Daoy (cell line): ENCODE data around the gene CCDC170. TPM values are rescaled to one million over a fixed set of nuclear protein-coding genes. Genes with fewer than 3 reads are reported as not detected.

Source experiments
- DNase-seq: peaks from one replicate; pipeline ENCODE4 v3.0.0-alpha.2; 2015; ENCODE audit warnings: low read depth
- total RNA-seq: library from RNA; depleted of rRNA; stranded (reverse); fragments of >200 nt; shearing (Covaris generic); gene quantifications from 2 replicates; pipeline ENCODE4 v1.2.3, GENCODE V29; 2014

Gene CCDC170
- total RNA-seq, 1 experiment from 2014 or later = not detected

DNA sequence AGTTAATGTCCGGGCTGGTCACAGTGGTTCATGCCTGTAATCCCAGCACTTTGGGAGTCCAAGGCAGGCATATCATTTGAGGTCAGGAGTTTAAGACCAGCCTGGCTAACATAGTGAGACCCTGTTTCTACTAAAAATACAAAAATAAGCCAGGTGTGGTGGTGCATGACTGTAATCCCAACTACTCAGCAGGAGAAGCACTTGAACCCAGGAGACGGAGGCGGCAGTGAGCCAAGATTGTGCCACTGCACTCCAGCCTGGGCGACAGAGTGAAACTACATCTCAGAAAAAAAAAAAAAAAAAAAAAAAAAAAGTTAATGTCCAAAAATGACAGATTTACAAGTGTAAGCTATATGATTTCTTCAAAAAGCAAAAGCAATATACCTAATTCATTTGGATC is 124.9 kb downstream of the CCDC170 start:
- DNase-seq = no peak

DNA sequence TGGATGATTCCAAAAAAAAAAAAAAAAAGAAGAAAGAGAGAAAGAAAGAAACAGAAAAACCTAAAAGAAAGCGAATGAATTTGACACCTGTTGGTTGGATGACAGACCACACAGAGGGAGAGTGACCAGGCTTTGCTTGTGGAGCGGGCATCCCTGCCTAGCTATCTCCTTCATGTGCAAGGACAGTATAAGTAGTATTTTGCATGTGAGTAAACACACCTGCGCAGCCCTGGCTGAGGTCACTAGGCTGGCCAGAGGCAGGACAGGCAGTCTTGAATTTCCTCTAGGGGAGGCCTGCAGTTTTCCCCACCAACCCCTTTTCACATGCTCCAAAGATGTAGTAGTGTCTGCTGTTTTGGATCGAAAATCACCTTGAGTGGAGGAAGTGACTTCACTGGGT is 126.4 kb downstream of the CCDC170 start:
- no peak for DNase-seq

DNA sequence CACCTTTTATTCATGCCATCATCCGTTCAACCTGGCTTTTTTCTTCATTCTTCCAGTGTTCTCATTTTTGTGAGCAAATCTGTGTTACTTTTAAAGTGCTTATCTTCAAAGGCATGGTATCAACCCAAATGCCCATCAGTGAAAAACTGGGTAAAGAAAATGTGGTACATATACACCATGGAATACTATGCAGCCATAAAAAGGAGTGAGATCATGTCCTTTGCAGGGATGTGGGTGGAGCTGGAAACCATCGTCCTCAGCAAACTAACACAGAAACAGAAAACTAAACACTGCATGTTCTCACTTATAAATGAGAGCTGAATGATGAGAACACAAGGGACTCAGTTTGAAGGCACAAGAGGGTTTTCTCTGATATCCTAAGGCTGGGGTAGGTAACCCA is 130.3 kb downstream of the CCDC170 start:
- no peak for DNase-seq

DNA sequence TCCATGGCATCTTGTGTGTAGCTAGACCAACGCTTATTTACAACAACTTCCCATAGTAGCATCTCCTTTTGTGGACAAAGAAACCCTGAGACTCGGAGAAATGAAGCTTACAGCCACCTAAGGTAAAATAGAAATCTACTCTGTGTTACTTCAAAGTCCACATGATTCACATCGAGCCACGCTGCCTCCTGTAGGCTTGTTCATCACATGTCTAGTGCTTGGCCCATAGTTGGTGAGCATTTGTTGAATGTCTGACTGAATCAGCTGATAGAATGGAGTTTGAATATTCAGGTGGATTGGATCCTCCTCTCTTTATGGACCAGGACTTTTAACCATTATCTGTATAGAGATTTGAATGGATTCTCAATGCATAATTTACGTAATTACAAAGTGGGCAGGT is 130.7 kb downstream of the CCDC170 start:
- DNase-seq = no peak

DNA sequence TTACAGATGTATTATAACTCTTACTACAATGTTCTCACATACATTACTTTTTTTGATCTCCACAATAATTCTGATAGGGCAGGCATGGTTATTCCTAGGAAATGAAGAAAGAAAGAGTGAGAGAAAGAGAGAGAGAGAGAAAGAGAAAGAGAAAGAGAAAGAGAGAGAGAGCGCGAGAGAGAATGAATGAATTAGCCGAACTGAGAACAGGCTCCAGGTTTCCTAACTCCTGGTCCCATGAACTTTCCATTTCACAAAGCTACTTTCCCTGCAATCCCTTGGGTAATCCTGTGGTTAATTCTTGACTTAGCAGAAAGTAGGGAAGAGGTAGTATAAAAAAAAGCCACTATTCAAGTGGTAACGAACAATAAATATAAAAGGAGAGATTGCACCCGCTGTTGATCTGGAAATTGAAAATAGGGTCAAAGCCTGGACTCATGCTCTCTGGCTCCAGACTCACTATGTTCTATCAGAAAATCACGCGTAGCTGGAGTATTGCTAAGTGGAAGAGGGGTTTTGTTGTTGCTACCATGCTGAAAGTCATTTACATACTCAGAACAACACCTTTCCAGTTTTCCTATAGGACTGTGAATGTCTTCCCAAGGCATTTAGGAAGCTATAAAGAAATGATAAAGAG is 131.2 kb downstream of the CCDC170 start:
- DNase-seq = no peak

DNA sequence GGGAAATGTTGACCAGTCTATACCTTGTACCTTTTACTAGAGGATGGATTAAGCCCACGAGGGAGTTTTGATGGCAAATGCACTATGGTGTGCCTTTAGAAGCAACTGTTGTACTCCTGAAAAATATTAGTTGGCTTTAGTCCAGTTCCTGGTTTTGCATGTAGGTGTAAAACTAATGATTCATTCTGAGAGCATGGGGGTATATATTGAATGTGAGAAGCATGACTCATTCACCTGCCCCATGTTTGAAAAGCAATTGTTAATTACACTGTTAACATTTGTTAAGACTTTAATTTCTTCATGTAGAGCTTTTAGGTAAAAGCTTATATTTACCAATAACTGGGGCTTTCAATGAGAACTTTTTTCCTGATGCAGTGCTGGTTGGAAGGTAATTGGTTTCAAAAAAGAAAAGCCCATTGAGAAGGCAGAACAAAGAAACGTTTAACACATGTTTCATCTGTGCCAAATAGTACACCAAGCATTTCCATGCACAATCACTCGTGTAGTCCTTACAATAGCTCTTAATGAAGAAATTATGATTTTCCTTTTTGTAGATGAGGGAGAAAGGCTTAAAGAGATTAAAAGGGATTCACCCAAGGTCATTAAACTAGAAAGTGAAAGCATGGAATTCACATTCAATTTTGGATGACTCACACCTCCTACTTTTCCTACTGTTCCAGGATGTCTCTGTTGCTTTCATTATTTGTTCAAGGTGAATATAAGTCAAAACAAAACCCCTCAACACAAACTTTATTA is 134.1 kb downstream of the CCDC170 start:
- DNase-seq = peak; percentile 13

DNA sequence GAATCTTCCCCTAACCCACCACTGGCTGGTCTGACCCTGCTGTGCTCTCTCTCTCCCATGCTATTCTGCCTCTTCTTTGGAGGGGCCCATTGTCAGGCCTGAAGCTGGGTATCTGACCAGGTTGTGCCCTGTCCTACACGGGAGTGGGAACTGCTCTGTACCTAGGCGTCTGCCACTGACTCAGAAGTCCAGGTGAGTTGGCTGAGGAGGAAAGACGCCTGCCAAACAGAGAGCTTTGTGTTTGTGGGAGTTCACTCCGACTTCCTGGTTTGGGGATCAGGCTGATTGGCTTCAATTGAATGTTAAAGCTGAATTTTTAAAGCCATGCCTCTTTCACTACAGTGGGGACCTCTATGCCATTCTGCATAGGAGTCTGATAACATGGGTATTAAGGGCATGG is 136.0 kb downstream of the CCDC170 start:
- DNase-seq = no peak

DNA sequence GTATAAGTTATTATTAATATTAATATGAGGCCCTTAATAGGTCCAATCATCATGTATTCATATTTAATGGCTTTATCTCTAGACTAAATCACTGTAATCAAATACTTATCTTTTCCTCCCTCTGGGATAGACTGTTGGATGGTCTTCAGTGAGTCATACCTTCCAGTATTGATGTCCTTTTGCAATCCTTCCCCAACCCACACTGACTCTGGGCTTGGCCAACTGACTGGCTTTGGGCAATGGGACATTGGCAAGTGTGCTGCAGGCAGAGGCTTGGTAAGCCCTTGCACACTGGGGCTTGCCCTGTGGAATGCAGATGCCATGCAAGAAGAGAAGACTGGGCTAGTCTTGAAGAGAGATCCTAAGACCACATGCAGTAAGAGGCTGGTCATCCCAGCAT is 136.6 kb downstream of the CCDC170 start:
- DNase-seq = no peak

DNA sequence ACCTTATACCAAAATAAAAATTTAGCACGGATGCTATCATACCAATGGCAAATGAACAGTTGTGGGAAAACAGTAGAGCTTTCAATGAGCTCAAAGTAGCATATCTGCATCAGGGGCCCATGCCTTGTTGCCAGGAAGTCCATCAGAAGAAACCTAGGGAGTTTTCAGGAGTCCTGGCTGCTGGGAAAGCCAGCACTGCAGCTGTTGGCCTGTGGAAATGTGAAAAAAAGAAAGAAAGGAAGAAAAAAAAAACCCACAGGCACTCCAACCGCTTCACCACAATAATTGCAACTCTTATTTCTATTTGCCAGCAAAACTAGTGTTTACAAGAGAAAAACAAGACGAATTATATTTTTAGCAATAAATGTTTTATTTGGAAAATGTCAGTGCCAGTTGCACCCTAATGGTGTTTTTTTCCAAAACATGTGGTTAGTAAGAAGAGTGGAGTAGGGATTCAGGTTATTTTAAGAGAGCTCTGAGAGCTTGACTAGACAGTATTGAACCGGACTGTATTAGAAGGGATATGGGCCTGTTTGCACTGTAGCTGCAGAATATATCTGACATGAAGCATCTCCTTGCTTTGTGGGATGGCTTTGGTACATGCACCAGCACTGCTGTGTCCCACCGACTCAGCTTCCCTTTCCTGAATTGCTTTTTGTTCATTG is 137.3 kb downstream of the CCDC170 start:
- DNase-seq = no peak

DNA sequence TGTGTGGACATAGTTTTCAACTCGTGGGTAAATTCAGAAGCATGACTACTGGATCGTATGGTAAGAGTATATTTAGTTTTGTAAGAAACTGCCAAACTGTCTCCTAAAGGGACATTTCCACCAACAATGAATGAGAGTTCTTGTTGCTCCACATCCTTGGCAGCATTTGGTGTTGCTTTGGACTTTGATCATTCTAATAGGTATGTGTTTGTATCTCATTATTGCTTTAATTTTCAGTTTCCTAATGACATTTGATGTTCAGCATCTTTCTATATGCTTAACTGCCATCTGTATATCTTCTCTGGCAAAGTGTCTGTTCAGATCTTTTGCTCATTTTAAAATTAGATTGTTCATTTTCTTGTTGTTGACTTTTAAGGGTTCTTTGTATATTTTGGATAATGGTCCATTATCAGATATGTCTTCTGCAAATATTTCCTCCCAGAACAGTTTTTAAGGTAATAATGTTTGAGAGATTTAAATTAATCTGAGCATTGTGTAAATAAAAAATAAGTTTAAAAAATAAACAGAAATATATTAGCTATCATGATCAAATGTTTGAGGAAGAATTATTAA is 138.7 kb downstream of the CCDC170 start:
- DNase-seq = no peak

DNA sequence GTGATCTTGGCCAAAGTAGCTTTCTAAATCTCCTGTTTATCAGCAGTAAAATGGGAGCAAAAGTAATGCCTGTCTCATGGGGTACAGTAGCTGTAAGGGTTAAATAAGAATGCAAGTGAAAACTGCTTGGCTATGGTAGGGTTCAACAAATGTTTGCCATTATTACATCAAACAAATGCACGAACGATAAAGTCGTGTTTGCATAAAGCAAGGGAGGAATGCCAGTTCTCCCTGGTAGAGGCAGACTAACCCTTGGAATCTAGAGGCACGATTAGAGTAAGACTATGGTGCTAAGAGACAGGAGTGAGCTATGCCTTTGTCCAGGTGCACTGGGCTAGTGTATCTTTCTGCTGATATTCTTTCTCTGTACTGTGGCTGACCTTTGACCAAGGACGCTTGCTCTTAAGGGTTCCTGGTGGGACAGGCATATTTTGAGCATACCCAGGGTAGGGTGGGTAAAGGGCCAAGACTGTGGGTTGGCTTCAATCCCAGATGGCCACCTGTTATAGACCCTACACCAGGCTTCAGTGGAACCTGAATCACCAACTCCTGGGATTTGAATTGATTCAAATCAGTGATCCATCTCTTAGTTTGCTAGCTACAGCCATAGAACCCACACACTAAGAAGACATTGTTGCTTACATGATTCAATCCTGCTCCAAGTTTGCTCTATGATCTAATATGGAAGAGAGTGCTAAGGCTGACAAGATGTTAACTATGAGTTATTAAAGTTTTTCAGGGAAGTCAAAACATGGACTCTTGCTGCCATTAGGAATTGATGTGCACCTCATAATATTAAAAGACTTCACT is 139.9 kb downstream of the CCDC170 start:
- no peak for DNase-seq

DNA sequence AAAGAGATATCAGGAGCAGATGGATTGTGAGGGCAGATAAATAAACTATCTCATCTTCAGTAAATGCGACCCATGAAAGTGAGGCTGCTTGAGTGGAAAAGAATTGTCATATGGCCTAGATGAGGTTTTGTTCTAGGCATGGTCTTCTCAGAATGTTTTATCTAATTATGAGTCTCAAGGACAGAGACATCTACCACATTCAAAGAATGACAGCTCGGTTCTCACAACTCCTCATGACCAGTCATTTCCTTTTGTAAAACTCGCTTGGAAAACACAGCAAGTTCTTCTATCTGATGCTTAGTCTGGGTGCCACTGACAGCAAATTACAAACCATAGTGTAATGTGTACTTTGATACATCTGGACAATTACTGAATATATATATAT is 140.5 kb downstream of the CCDC170 start:
- no peak for DNase-seq

DNA sequence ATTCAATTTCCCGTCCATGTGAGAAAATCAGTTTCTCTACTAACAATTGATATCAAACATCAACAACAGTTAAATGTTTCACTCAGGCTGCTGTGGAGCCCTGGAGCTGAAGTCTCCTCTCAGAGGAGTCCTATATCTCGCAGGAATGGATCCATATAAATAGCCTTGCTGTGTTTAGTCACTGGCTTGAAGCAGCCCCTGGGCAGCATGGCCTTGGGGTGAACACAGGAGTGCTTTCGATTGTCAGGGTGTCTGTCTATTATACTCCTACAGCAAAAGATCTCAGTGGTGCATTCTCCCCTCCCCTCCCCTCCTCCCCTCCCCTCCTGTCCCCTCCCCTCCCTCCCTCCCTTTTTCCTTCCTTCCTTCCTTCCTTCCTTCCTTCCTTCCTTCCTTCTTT is 141.9 kb downstream of the CCDC170 start:
- DNase-seq = no peak

DNA sequence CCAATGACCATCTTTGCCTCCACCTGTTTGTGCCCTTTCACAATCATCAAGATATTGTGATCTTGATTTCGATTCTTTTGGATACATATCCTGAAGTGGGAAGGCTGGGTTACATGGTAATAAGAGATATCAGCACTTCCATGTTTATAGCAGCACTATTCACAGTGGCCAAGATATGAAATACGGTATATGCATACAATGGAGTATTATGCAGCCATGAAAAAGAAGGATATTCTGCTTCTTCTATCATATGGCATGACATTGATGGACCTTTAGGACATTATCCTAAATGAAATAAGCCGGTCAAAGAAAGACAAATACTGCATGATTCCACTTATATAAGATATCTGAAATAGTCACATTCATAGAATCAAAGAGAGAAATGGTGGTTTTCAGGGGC is 144.0 kb downstream of the CCDC170 start:
- no peak for DNase-seq

DNA sequence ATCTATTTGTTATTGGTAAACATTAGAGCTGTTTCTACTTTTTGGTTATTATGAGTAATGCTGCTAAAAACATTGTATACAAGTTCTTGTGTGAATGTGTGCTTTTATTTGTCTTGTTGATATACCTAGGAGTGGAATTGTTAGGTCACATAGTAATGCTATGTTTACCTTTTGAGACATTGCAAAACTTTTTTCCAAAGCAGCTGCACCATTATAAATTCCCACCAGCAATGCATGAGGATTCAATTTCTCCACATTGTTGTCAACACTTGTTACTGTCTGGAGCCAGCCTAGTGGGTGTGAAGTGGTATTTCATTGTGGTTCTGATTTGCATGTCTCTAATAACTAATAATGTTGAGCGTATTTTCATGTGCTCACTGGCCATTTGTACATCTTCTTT is 145.9 kb downstream of the CCDC170 start:
- DNase-seq = no peak

DNA sequence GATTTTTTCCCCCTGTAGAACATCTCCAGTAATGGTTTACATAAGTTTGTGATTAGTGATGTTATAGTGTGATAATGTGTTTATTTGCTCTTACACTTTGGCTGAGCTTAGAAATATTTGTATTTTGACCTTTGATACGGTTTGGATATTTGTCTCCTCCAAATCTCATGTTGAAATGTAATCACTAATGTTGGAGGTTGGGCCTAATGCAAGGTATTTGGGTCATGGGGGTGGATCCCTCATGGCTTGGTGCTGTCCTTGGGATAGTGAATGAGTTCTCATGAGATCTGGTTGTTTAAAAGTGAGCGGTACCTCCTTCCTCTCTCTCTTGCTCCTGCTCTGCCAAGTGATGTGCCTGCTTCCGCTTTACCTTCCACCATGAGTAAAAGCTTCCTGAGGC is 147.2 kb downstream of the CCDC170 start:
- no peak for DNase-seq

DNA sequence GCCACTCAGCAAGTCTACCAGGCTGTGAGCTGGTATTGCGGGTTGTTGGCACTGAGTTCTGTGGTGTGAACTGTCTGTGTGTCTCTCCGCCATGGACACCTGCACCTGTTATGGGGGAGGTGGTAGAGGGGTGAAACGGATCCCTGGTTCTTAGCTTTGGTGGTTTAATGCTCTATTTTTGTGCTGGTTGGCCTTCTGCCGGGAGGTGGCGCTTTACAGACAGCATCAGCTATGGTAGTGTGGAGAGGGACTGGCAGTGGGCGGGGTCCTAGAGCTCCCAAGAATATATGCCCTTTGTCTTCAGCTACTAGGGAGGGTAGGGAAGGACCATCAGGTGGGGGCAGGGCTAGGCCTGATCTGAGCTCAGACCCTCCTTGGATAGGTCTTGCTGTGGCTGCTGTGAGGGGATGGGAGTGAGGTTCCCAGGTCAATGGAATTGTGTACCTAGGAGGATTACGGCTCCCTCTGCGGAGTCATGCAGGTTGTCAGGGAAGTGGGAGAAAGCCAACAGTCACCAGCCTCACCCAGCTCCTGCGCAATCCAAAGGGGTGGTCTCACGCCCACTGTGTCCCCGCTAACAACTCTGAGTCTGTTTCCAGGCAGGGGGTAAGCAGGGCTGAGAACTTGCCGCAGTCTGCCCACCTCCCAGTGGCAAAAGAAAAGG is 154.3 kb downstream of the CCDC170 start:
- peak; percentile 21 for DNase-seq

DNA sequence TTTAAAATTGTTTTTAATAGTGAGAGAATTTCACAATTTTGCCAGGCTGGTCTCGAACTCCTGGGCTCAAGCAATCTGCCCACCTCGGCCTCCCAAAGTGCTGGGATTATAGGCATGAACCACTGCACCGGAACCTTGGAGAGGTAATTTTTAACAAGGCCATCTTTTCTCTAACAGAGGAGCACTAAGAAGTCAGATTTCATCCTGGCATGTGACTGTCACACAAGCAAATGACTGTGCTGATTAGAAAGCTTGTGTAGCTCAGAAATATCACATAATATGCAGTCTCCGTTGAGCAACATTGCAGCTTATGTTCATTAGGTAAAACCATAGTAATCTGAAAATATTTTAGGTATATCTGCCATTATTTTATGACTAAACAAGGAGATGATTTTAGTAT is 156.0 kb downstream of the CCDC170 start:
- DNase-seq = no peak

DNA sequence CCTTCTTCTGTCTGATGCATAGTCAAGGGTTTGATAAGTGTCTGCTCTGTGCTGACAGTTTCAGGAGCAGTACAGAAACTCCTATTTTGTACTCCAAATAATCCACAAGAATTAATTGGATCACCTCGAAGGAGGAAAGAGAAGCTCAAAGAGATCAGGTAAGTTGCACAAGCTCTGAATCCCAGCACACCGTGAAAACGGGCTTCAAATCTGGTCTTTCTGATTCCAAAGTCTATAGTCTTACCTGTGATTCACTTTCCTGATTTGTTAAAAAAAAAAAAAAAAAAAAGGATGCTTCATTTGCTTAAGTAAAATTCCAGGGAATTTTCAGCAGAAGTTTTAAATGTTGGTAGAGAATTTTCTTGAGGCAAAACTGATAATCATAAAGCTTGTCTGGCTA is 157.8 kb downstream of the CCDC170 start:
- no peak for DNase-seq

DNA sequence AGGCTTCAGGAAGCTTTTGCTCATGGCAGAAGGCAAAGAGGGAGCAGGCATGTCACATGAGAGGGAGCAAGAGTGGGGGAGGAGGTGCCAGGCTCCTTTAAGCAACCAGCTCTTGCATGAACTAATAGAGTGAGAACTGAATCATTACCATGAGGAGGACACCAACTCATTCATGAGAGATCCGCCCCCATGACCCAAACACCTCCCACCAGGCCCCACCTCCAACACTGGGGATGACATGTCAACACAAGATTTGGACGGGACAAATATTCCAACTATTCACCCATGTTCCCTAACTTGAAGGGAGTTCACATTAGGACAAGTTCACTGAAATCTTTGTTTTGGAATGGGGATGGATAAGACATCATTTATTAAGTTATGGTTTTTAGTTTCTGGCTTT is 158.5 kb downstream of the CCDC170 start:
- DNase-seq = no peak

DNA sequence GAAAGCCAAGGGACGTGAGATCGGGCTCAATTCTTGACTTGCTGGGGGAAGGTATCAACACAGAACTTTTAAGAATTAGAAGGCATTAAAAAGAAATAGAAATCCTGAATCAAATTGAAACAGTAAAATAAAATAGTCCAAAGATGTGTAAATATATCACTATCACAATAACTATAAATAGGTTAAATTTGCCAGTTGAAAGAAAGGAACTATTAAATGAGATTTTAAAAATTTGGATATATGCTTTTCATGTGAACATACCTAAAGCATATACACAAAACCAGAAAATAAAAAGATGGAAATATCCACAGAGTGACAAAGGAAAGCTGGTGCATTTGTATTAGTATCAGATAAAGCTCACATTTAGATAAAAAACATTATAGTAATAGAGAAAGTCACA is 161.3 kb downstream of the CCDC170 start:
- no peak for DNase-seq
